ENCODE data around the gene USP28. TPM values are rescaled to one million over a fixed set of nuclear protein-coding genes. Genes with fewer than 3 reads are reported as not detected.
"Not testable (repeated sequence)": the region's sequence is repeated elsewhere in the genome, so short reads cannot be mapped to it uniquely, and the experiment has no call there.

The USP28 gene
- total RNA-seq, 1 donor from 2014 or later: 11.6 TPM

DNA sequence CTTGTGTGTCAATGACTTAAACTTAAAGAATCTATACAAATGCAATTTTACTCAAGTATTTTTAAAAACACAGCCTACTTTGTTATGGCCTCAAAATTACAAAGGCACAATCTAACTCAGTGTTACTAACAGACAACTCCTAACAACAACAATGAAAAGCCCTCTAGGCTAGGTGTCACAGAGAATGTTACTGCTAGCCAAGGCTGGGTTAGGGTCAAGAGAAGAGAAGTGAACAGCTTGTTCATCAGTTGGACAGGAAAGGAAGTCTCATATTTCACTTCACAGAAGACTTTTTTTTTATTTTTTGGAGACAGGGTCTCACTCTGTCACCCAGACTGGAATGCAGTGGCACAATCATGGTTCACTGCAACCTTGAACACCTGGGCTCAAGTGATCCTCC, 69.7 kb downstream of the USP28 start:
- no peak overlapping the region for H3K4me3 ChIP-seq (ENCODE audit: low read depth, low read length)
- TF ChIP-seq, protein P1, sequence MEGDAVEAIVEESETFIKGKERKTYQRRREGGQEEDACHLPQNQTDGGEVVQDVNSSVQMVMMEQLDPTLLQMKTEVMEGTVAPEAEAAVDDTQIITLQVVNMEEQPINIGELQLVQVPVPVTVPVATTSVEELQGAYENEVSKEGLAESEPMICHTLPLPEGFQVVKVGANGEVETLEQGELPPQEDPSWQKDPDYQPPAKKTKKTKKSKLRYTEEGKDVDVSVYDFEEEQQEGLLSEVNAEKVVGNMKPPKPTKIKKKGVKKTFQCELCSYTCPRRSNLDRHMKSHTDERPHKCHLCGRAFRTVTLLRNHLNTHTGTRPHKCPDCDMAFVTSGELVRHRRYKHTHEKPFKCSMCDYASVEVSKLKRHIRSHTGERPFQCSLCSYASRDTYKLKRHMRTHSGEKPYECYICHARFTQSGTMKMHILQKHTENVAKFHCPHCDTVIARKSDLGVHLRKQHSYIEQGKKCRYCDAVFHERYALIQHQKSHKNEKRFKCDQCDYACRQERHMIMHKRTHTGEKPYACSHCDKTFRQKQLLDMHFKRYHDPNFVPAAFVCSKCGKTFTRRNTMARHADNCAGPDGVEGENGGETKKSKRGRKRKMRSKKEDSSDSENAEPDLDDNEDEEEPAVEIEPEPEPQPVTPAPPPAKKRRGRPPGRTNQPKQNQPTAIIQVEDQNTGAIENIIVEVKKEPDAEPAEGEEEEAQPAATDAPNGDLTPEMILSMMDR (conservative IDR thresholded peaks at IDR 0.05; ENCODE audit: low read depth, low read length): no peak
- no peak for DNase-seq (ENCODE audit: low read depth)

DNA sequence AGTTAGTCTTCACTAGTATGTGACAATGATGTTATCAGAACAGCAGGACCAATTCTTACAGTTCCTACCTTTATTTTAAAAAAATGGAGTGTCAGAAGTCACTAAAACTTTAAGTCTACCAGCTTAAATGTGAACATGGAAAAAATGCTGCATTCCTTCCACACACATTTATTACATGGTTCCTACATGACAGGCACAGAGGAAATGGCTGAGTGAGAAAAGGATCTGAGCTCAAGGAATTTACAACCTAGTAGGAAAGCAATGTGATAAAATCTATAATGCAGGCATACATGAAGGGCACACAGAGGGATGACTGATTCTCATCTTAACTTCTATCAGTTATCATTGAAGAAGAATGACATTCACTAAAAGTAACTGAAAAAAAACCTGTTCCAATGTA, 72.8 kb downstream of the USP28 start:
- H3K4me3 ChIP-seq (ENCODE audit: low read depth, low read length): no peak overlapping the region
- DNase-seq (ENCODE audit: low read depth): no peak
- TF ChIP-seq, protein P1 (conservative IDR thresholded peaks at IDR 0.05; ENCODE audit: low read depth, low read length): no peak

DNA sequence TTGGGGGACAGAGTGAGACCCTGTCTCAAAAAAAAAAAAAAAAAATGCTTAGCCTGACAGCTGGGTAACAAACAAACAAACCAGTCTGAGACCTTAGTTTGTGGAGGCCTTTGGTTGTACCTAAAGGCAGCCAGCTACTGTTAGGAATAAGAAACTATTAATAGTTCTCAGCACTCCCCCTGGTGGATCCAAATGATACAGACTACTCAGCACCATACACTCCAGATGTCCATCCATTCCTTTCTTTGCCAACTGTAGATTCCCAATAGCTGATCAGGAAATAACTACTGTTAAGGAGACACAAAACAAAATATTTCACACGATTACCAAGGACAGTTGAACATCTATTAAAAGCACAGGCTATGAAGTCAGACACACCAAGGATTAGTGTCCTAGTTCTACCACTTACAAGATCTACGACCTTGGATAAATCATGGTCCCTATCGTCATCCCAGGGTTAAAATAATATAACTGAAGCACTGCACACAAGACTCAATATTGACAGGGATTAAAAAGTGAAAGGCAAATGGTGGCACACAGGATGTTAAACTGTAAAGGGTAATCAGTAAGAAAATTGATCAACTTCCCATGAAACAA, 78.6 kb downstream of the USP28 start:
- TF ChIP-seq, protein P1 (conservative IDR thresholded peaks at IDR 0.05; ENCODE audit: low read depth, low read length): peak; percentile 80

DNA sequence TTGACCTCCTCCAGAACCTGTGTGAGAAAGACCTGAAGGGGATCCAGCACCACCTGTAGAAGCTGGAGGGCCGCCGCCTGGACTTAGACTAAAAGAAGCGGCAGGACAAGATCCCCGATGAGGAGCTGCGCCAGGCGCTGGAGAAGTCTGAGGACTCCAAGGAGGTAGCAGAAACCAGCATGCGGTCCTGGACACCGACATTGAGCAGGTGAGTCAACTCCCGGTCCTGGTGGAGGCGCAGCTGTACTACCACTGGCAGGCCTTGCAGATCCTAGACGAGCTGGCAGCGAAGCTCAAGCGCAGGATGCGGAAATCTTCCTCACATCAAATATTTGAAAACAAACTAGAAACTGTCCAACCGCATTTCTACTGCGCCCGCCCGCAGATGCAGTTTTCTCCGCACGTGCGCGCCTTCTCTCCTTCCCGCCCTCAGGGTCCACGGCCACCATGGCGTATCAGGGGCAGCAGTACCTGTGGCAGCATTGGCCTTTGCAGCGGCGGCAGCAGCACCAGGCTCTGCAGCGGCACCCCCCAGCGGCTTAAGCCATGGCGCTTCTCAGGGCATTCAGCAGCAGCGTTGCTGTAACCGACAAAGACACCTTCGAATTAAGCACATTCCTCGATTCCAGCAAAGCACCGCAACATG, 85.6 kb downstream of the USP28 start:
- no peak overlapping the region for H3K4me3 ChIP-seq (ENCODE audit: low read depth, low read length)
- TF ChIP-seq, protein P1 (conservative IDR thresholded peaks at IDR 0.05; ENCODE audit: low read depth, low read length): no peak
- DNase-seq (ENCODE audit: low read depth): no peak

More for the DNA sequence above, 78.6 kb downstream of the USP28 start:
- H3K4me3 ChIP-seq (ENCODE audit: low read depth, low read length): no peak overlapping the region
- DNase-seq (ENCODE audit: low read depth): no peak

DNA sequence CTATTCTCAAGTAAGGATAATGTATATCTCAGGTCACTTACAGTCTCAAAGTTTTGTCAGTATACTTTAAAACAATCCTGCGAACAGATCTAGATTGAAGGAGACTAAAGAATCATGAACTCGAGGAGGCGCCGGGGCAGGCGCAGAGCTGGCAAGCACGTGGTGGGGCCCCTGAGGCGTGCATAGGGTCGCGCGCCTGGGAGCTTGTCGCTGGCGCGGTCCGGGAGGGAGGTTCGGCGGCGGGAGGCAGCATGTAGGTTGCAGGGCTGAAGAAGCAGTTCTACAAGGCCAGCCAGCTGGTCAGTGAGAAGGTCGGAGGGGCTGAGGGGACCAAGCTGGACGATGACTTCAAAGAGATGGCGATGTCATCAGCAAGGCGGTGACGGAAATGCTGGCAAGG, 86.4 kb downstream of the USP28 start:
- not testable (repeated sequence) for H3K4me3 ChIP-seq (ENCODE audit: low read depth, low read length); DNase-seq (ENCODE audit: low read depth)

DNA sequence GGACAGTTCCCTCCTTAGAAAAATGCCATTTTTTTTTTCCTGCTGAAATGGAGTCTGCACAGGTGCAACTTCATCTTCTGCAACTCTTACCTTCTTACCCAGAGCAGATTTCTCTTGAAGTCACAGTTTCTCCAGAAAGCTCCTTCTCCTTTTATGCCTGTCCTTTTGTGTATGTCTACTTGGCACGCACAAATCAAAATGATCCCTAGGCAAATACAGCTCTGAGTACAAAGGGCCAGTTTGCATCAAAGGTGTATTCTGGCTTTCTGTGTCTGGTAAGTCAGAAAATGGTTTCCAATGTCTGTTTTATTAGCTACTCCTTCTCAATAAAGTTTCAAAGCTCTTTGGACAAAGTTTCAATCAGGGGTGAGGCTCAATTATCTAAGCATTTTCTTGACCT, 93.2 kb downstream of the USP28 start:
- TF ChIP-seq, protein P1 (conservative IDR thresholded peaks at IDR 0.05; ENCODE audit: low read depth, low read length): no peak
- DNase-seq (ENCODE audit: low read depth): no peak
- H3K4me3 ChIP-seq (ENCODE audit: low read depth, low read length): no peak overlapping the region

DNA sequence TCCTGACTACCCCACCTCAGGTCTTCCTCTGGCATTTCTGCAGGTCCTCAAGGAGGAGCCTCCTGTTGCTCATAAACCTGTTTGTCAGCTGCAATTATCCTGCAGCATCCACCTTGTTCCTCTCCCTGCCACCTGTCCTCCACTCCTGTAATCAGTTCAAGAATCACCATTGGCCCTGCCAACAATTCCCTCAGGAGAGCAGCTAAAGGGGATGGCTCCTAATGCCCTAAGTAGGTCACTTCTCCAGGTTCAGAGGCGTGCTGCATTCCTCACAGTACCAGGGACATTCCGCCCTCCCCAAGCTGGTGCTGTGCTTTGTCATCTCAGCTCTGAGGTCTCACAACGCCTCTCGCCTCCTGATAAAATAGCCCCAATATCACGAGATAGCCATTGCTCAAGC, 93.7 kb downstream of the USP28 start:
- TF ChIP-seq, protein P1 (conservative IDR thresholded peaks at IDR 0.05; ENCODE audit: low read depth, low read length): no peak
- DNase-seq (ENCODE audit: low read depth): no peak
- no peak overlapping the region for H3K4me3 ChIP-seq (ENCODE audit: low read depth, low read length)

Data from epithelial cell of proximal tubule (primary cell).